Posterior vena cava (tissue), 2 donors: Measurements from ENCODE around the gene NDRG4. TPM values are rescaled to one million over a fixed set of nuclear protein-coding genes. Genes with fewer than 3 reads are reported as not detected.

Source experiments
- DNase-seq: peaks from one replicate; pipeline ENCODE4 v3.0.0-alpha.2; 2020; ENCODE audit warnings: low spot score
- intact Hi-C, 2 donors: fragments of 100-400 bp; cut with DNase I; formaldehyde crosslinking; loops; one replicate each; pipeline versions ENCODE4 v1.14.1 to v1.14.2; 2022 to 2023
- long read RNA-seq, 2 donors: library from polyadenylated mRNA; unstranded; transcript quantifications; one replicate each; pipeline ENCODE4 v2.0.0, GENCODE V29; 2020 to 2021
- total RNA-seq, 2 donors: library from RNA; stranded (reverse); fragmentation: NEBNext Ultra II Directional; extraction: Animal tissue kit (Norgen Biotek cat#: 25700); gene quantifications; one replicate each; pipeline ENCODE4 v1.2.1, GENCODE V29; 2021
- donor health status: DM: yes; HTN: yes; CAD: no.
- donor health status: DM: yes; HTN: yes; CAD: no.

The NDRG4 gene, protein sequence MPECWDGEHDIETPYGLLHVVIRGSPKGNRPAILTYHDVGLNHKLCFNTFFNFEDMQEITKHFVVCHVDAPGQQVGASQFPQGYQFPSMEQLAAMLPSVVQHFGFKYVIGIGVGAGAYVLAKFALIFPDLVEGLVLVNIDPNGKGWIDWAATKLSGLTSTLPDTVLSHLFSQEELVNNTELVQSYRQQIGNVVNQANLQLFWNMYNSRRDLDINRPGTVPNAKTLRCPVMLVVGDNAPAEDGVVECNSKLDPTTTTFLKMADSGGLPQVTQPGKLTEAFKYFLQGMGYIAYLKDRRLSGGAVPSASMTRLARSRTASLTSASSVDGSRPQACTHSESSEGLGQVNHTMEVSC
- total RNA-seq, result 1 to 10 TPM; 5.8 to 8.6 TPM
- long read RNA-seq, donor 1, partial matches to known transcripts, result 0 of 4 reads
- long read RNA-seq, donor 1, other reads (novel, unspliced or antisense), result 2 of 4 reads
- long read RNA-seq, donor 2, transcript NDRG4-201 (16 exons, 3,324 nt), result major isoform, 7 of 13 reads
- long read RNA-seq, donor 2, partial matches to known transcripts, result 1 of 13 reads
- long read RNA-seq, donor 2, other reads (novel, unspliced or antisense), result 3 of 13 reads

DNA sequence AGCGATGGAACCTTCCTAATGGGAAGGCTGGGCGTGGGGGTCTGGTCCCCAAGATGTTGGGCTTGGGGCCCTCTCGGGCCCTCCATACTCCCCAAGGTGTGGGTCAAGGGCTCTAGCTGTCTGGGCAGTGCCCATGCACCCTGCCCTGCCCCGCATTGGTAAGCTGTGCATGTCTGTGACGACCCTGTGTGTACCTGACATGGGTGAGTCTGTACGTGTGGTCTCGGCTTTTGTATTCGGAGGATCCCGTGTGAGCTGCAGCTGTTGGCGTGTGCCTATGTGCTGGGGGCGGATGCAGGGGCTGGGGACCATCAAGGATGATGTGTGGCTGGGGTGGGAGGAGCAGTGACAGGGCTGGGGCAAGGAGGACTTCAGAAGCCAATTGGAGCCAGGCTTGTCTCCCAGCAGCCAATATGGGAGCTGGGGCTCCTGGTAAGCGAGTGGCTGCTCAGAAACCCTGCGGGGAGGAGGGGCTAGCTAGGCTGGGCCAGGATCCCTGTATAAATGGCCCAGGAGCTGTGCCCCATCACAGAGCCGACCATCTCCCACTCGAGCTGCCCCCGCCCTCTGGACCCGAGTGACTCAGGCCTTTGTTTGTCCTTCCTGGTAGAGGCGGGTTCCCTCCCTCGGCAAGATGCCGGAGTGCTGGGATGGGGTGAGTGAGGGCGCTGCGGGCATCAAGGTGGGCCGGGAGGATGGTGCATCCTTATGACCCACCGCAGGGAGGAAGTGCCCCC is at the start of gene NDRG4:
NDRG4 (plus strand) TSS at position 529 of the 737 bp plus-strand sequence; CDS start at position 635, 106 bp downstream.
- DNase-seq, result peak; percentile 63
- intact Hi-C loops, result loop anchor here in 1 of 2 donors (5.0 kb wide), 1 partner anchor 253 kb away; no protein-coding TSS in a partner anchor

DNA sequence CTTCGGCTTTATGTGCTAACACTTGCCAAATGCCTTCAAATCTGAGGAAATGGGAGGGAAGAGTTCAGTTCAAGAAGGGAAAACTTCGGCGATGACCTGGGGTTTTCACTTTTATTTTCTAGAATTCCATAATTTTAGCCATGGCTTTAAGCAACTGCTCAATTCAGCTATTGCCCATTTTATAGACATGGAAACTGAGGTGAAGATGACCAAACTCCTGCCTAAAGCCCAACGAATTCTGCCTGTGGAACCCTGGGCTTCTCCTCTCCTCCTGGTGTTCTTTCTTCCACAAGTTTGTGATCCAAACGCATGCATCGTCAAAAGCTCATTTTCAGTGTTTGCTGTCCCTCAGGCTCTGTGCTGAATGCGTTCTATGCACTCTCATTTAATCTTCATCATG is 49.4 kb upstream of the NDRG4 start:
- intact Hi-C loops, result no loop called here
- no peak for DNase-seq

DNA sequence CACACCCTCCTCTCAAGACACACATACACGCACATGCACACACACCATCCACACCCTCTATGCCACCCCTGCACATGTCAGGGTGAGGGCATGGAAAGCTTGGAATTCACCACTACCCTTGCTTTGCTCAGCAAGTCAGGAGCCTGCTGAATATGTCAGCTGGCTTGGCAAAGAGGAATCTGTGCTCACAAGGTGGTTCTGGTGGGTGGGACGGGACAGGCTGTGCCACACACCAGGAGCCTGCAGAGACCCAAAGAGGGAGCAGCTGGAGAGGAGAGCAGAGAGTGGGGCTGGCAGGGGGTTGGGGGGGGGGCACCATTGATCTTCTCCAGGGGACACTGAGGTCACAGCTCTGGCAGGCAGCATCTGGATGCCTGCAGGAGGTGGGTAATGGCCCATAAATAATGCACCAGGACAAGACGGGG is 48.7 kb upstream of the NDRG4 start:
- intact Hi-C loops, result no loop called here
- DNase-seq, result peak; percentile 35

DNA sequence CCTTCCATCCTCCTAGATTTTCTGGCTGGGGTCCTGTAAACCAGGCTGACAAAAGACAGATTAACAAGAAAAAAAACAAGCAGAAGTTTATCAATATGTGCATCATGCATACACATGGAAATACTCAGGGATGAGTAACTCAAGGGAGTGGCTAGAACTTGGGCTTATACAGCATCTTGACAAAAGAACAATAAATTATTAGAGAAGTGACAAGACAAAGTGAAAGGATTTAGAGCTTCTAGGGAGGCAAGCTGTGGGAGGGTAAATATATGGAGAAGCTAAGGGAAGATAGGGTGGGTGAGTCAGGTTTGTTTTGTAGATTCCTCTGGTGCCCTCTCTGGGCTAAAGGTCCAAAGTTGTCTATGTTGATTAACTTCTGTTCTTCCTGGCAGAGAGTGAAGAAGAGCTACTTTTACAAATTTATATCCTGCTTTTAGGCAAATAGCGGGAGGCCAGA is 48.0 kb upstream of the NDRG4 start:
- intact Hi-C loops, result no loop called here
- DNase-seq, result no peak

DNA sequence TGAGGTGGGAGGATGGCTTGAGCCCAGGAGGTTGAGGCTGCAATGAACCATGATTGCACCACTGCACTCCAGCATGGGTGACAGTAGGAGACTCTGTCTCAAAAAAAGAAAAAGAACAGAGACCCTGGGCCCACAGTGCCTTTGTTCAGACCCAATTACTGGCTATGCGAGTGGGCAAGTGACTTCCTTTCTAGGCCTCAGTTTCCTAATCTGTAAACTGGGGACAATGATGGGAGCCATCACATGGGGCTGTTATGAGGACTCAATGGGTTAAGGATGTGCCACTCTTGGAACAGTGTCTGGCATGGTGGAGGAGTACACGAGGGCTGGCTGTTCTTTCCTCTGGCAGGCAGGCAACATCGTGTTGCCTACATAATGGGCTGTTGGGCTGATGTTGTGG is 47.3 kb upstream of the NDRG4 start:
- no peak for DNase-seq
- intact Hi-C loops, result no loop called here

DNA sequence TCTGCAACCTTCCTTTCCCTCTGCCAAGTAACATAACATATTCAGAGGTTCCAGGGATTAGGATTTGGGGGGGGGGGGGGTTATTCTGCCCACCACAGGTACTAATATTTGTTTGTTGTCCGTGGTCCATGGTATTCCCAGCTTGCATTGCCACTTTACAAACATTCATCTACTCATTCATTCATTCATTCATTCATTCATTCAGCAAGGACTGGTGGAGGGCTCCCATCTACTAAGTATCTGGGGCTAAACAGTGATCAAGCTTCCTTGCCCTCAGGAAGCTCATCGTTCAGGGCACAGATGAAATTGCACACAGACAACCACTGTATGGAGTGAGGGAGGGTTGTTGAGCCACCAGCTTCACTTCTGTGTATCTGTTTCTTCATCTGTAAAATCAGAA is 45.8 kb upstream of the NDRG4 start:
- DNase-seq, result no peak
- intact Hi-C loops, result no loop called here

DNA sequence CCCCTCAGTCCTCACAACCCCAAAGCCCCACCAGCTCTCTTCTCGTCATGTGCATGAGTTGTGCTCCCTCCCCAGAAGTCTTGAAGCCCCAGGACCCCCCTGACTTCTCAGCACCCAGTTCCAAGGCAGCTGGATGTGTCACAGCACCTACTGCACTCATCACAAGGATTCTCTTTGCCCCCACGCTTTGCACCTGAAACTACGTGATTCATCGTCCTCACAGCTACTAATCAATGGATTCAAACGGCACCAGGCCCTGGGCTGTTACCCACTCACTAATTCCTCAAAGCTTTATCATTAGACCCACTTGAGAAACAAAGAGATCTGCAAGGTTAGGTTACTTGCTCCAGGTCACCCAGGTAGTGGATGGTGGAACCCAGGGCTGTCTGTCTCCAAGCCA is 45.1 kb upstream of the NDRG4 start:
- DNase-seq, result peak; percentile 20
- intact Hi-C loops, result no loop called here

DNA sequence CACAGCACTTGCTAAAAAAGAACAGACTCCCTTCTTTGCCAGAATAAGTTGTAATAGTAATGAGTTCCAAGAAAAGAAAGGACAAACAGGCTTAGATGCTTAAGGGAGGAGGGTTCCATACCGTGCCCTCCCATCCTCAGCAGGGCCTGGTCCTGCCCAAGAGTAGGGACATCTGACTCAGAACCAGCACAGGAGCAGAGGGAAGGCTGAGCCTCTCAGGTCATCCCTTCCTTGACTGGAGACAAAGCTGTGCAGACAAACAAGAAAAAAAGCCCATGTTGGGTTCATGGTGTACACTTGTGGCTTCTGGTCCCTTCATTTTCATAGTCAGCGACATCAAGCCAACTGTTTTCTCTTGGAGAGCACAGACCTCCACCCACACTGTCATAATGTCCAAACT is 44.2 kb upstream of the NDRG4 start:
- peak; percentile 45 for DNase-seq
- intact Hi-C loops, result no loop called here

DNA sequence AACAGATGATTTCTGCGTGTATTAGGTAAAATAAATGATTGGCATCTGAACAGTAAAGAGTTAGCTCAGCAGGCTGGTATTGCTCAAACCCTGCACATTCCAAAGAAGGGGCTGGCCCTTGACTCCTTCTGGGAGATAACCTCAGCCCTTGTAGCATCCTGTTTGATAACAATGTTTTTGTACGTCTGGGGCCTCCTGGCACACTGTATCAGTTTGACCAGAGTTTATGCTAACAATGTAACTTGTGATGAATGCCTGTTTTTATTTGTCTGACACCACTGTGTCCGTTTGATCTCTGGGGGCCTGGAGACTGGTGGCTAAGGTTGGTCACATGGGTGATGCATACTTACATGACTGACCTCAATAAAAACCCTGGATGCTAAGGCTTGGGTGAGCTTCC is 43.8 kb upstream of the NDRG4 start:
- intact Hi-C loops, result no loop called here
- DNase-seq, result no peak

DNA sequence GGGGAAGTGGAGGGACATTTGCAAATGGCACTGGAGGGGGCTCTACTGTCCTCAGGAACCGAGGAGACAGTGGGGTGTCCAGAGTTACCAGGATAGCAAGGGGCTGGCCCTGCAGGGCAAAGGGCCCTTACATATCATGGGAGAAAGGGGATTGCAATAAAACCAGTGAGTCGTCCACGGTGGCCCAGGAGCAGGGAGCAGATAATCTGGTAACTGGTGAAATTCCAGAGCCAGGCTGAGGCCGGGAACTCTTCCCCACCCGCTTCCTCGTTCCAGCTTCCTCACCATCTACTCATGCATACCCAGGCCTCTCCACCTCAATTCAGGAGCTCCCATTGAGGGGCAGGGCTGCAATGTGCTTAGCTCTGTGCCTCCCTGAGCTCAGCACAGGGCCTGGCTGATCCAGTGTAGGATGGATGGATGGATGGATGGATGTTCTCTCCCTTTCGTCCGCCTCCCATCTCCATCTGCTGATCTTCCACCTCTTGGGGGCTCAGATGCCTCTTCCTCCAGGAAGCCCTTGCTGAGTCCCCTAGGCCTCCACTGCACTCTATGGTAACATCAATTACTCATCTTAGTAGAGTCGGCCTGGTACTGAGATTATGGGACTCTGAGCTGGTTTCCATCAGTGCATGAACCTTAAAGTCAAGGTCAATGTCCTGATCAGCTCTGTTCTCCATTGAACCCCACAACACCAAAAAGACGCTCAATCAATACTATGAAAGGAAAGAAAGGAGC is 41.2 kb upstream of the NDRG4 start:
- no peak for DNase-seq

DNA sequence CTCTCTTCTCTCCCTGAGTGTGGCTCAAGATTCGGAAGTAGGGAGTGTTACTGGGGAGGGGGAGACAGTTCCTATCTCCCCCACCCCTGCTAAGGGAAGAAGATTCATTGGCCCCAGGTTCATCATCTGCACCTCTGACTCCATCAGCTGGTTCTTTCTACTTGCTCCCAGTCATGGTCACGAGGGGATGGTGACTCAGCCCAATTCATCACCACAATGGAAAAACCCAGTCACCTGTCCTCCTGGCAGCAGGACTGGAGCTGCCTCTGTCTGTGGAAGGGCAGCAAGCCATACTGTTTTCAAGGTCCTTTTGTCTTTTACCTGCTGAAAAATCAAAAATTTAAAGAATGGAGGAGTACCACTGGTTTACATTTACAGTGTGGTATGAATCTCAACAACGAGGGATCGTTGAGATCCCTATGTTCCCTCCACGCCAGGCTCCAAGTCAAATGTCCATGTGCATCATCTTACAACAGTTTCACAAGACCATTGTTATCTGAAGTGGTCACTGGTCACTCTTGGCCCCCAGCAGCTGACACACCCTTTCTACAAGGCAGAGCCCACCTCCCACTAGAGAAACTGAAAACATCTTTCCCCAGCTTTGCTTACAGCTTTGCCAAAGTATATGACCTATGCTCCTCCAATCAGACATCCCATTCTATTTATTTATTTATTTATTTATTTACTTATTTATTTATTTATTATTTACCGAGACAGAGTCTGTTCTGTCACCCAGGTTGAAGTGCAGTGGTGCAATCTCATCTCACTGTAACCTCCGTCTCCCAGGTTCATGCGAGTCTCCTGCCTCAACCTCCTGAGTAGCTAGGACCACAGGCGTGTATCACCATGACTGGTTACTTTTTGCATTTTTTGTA is 40.4 kb upstream of the NDRG4 start:
- no peak for DNase-seq
- intact Hi-C loops, result no loop called here

More for the DNA sequence above, 41.2 kb upstream of the NDRG4 start:
- intact Hi-C loops, result no loop called here

DNA sequence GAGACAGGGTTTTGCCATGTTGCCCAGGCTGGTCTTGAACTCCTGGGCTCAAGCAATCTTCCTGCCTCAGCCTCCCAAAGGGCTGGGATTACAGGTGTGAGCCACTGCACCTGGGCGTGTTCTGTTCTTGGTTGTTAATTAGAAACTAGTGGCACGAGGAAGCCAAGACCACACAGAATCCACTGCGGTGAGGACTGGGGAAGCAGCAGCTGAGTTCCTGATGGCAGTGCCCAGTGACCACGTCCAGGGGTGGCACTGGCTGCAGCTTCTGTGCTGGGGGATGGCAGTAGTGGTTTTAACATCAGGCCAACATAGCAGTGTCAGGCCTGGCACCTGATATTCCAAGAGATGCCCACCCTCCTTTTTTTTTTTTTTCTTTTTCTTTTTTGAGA is 39.7 kb upstream of the NDRG4 start:
- no peak for DNase-seq
- intact Hi-C loops, result no loop called here

DNA sequence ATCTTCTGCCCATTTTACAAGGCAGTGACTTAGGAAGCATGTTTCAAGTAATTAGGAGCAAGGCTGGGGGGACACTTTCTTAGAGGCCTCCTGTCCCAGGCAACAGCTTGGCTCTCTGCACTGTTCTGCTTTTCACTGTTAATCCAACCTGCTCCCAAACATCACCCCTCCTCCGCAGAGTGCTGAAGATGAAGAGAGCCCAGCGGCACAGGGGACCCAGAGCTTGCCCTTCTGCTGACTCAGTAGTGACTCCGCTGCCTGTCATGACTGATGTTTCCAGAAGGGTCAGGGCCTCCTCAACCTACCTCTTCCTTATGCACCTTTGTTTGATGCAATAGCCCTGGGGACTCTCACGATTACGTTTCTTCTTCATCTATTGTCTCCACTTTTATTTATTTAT is 38.9 kb upstream of the NDRG4 start:
- intact Hi-C loops, result no loop called here
- DNase-seq, result no peak

DNA sequence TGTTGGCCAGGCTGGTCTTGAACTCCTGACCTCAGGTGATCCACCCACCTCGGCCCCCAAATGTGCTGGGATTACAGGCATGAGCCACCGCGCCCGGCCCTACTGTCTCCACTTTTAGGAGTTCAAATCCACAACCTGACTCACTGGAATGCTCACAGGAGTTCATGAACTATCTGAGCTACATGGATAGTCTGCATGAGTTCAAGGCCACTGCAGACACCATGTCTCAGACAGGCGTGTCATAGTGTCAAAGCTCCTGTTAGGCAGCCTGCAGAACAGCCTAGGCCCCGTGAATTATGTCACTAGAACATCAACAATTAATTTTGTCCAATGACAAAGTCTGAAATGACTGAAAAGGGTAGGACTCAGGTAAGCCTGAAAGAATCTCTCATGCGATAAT is 38.3 kb upstream of the NDRG4 start:
- DNase-seq, result no peak
- intact Hi-C loops, result no loop called here

DNA sequence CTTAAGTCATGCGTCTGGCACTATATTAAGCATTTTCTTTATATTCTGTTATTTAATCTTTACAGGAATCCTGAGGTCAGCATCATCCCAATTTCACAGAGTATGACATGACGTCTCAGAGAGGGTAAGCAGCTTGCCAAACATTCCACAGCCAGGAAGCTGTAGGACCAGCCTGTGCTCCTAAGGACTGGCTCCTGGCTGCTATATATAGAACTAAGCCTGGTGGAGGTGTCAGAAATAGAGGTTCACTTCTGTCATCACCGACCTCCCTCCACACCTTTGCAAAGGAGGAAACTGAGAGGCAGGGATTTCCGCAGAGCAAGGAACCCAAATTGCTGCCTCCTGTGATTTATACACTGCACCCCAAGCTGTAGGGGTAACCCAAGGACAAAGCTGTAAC is 37.9 kb upstream of the NDRG4 start:
- no peak for DNase-seq
- intact Hi-C loops, result no loop called here

DNA sequence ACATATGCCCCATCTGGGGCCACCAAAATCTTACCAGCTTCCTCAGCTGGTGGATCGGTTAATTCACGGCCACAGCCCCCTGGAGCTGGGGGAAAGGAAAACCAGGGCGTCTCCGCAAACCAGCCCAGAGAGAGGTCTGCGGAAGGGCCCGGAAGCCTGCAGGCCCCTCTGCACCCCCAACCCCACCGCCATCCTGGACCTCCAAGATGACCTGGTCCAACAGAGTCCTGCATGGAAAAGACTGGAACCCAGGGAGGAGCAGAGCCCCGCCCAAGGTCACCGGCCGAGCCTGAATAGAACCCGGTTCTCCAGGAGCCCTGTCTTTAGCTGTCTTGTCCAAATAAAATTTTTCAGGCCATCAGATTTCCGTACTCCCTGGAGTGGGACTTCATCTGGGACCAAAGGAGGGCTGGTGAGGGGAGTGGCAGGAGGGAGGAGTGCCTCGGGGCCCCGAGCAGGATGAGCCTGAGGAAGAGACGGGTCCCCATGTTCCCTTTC is 37.4 kb upstream of the NDRG4 start:
- intact Hi-C loops, result no loop called here

DNA sequence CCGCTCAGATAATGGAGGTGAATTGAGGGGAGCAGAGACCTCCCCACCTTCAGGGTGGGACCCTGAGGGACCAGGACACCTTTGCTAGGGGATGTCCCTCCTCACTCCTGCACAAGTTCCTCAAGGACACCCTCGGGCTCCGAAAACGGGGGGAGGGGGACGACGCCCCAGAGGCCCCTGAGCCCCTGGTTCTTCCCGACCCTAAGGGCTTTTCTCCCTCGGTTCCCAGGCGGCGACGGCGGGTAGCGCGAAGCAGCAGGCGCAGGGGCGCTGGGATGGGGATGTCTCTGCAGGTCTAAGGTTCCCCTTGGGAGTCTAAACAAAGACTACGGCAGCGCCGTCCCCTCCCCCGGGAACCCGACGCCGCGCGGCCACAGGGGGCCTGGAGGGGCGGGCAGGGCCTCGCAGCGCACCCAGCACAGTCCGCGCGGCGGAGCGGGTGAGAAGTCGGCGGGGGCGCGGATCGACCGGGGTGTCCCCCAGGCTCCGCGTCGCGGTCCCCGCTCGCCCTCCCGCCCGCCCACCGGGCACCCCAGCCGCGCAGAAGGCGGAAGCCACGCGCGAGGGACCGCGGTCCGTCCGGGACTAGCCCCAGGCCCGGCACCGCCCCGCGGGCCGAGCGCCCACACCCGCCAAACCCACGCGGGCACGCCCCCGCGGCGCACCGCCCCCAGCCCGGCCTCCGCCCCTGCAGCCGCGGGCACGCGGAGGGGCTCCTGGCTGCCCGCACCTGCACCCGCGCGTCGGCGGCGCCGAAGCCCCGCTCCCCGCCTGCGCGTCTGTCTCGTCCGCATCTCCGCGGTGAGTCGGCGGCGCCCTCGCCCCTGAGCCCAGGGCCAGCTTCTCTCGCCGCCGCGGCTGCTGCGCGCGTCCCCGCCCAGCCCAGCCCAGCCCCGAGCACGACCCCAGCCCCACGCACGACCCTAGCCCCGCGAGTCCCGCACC is 36.7 kb upstream of the NDRG4 start:
- no peak for DNase-seq
- intact Hi-C loops, result no loop called here

More for the DNA sequence above, 37.4 kb upstream of the NDRG4 start:
- DNase-seq, result no peak
